GF-D8 (cell line): ENCODE data around the gene CALML5.

ENCODE experiments used
- DNase-seq: peaks from one replicate; lab custom pipeline; 2025; lab: John Stamatoyannopoulos, UW

Gene CALML5

DNA sequence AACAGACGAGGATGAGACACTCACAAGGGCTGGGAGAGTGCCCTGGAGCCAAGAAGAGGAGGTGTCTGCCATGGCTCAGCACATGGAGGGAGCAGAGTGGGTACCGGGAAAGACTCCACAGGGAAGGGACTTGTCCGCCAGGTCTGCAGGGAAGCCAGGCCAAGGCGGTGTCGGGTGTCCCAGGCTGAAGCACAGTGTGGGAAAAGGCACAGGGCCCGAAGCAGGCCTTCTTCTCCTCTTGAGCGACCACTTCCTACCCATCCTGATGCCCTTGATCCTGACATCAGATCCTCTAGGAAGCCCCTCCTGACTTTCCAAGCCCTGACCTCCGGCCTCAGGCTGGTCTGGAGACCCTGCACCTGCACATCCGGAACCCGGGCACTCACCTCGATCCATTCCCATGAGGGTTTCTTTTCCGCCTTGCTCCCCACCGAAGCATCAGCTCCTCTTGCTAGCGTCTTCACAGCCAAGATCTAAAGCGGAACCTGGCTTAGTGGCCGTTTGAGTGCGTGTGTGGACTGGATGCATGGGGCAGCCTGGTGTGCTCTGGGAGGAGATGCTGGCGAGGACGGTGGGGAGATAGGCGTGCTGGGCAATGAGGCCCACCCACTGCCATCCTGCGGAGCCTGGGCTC lies 33.8 kb upstream of the CALML5 start:
- no peak for DNase-seq

DNA sequence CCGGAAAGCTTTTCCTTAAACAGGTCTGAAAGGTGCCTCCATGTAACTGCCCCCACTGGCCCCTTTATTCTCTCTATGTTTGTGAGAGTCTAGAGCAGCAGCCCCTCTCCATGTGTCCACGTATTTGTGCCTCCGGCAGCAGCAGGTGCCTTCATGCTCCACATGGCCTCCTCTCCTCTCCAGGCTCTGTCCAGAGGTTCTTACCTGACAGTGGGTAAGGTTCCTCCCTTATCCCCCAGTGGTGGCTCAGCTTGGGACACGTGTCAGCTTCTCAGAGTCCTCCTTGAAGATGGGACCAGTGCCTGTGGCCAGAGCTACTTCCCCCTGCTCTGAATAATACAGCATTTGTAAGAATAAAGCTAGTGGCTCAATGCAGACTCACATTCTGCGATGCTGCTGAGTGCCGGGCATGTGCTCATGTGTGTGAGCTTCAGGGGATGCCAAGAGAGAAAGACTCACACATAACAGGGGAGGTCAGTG lies 33.3 kb upstream of the CALML5 start:
- DNase-seq, result no peak

DNA sequence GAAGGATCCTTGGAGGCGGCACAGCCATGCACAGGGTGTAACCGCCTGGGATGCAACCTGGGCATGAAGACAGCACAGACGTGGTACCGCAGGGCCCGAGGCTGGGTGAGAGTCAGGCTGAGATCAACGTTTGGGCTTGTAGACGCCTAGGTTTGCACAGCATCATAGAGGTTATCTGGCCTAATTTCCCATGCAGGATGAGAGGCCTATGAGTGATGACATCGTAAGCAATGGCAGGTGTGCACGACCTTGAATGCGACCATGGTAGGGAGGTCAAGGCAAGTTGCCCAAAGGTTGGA lies 32.9 kb upstream of the CALML5 start:
- DNase-seq, result no peak

DNA sequence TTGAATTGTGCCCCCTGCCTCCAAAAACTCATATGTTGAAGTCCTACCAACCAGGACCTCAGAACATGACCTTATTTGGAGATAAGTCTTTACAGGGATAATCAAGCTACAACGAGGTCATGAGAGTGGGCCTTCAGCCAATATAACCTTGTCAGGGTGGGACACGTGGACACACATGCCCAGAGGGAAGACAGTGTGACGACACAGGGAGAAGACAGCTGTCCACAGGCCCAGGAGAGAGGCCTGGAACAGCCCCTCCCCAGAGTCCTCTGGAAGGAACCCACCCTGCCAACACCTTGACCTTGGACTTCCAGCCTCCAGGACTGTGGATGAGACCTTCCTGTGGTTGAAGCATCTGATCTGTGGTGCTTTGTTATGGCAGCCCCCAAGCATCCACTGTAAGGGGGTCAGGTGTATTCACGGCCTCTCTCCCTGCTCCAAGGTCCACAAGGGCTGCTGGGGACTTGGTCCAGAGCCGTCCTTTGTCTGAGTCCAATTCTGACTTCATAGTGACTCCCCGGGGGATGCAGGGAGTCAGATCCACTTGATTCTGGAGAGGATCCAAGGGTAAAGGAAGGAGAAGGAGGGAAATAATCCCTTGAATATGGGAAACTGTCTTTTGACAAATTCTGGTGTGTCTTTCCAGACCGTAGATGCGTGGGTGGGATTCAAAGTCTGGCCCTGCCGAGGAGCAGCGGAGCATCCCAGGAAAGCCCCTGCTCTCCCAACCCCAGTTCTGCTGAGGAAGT lies 32.4 kb upstream of the CALML5 start:
- DNase-seq, result no peak

DNA sequence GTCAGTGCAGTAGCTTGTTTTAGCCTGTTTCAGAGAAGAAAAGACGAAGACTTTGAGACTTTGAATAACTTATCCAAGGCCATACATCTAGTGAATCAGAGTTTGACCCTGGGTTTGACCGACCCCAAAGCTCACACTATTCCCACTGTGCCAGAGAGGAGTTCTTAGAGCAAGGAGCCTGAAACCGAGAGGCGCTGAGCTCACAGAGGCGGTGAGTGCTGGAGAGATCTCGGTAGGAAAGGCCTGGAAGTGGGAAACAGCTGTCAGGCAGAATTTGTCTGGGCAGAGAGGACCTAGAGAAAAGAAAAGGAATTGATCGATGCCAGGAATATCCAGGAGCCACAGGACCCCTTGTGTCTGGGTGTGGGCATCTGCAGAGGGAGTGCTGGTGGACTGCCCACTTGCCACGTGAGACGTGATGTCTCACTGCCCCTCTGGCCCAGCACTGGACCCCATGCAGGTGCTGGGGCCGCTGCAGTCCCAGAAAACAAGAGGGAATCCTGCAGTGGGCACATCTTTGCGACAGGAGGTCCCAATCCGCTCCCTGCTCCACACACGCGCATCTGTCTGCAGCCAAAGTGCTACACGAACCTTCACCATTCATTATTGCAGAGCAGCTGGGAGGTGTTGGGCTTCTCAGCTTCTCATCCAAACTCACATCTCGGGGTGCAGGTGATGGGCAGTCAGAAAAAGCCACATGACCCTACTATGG lies 31.6 kb upstream of the CALML5 start:
- DNase-seq, result no peak

DNA sequence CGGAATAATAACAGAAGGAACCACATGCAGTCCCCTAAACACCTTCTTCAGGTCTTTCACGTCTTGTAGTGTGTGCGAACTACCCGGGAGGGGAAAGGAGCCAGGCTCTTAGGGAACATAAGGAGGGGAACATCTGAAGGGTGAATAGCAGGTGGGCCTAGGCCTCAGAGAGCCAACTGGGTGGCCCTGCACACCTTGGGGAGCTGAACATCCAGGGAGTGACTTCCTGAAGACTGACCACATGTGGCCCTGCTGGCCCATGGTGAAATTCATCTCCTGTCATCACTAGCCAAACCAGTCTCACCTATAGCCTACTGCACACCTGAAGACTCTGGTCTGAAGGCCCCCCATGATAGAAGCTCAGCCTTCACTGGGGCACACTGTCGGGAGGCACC lies 31.0 kb upstream of the CALML5 start:
- no peak for DNase-seq

DNA sequence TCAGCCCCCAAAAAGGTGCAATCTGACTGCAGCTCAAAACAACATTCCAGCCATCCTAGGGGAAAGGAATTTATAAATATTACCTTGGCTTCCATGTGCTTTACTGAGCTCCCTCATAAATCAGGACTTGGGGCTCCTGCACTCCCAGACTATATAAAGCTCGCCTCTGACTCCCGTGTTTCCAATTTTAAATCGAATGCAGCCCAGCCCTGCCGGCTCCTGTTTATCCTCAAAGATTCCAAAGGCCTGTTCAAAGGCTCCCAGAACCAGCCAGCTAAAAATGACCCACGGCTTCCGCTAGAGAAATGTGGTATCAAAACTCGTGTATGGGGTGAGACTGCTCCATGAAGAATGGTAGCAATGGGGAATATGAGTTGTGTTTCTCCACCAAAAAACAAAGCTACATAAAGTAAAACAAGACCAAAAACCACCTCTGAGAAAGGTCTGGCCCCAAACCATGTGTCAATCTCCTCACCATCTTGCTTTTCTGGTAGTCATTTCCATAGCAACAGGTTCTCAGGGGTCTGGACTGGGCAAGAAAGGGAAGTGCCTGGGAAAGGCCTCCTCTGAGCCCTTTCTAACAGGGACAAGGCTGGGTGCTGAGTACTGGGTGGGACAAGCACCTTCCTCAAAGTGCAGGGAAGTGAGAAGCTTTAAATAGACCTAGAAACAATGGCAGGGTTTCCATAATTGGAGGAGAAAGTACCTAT lies 30.5 kb upstream of the CALML5 start:
- no peak for DNase-seq

DNA sequence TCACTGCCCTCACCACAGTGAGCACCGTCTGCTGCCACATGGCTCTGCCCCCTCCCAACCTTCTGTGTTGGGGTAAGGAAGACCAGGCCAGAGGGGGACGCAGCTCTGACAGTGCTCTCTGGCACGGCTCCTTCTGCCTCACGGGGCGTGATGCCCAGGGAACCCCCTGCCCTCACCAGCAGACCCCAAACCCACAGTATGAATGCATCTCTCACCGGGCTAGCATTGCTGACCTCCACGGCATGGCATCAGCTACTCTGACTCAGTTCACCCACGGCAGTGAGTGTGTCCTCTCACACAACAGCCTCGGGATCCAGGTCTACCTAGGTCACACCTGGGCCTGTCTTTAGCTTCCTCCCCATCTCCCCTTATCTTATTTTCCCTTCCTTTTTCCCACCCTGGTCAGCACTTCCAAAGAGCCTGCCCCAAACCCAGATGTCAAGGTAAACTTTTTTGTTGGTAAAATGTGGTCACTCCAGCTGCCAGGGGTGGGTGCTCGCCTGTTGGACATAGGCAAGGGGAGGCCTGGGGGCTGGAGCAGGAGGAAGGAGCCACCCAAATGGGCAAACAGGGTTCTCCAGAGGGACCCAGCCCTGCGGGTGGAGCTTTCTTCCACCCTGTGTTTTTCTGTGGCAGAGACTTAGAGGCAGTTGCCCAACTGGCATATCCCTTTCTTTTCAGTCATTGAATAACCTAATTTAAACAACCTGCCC lies 29.8 kb upstream of the CALML5 start:
- no peak for DNase-seq

DNA sequence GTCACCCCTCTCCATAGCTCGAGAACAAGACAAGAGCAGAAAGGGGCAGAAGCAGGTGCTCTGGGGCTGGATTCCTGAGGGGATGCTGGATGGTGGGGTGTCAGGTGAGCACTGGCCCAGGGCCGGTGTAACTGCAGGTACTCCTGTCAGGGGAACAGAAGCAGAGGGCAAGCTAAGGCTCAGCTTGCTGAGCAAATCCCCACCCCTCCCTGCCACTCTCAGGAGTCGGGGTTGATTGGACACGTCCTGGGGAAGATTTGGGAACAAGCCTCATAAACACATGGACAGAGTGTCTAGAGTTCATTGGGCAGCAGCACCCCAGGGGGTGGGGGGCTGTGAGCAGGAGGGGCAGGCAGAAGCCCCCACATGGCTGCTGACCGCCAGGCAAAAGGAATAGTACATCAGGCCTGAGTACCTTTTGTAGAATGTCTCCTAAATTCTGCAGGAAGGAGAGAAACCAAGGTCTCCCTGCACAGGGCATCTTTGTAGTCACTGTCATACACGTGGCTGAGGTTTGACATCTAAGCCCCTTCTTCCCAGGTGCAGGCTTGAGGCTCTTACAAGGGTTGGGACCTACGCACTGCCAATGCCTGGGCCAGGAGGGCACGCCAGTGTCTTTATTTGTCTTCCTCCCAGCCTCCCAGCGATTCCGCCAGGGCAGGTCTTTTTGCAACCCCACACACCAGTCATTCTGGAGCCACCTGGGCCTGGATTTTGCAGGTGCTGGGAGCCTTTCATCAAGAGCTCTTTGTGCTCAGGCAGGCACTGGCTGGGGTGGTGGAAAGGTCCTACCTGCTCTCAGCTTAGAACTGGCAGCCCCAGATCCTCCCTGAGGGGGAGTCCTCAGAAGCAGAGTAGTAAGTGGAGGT lies 28.2 kb upstream of the CALML5 start:
- DNase-seq, result no peak

DNA sequence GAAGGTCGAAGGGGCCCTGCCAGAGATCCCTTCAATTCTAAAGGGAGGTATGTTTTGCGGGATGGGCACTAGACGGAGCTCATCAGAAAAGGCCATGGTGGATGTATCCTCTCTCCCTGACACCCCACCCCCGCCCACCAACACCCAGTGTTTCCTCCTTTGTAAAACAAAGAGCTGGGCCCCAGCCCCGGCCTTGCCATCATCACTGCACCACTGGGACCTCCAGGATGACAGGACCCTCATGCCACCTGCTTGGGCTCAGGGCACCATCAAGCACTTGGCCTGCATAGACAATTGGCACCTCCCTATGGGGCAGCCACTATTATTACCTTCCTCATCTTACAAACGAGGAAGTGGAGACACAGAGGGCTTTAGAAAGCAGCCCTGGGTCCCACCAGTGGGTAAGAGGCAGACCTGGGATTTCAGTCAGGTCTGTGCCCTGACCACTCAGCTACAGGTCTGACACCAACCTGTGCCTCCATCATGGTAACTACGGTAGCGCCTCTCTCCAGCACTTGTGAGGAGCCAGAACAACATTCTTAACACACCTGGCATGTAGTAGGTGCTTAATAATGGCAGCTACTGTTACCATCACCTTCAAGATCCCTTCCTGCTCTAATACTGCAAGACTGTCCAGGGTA lies 27.4 kb upstream of the CALML5 start:
- no peak for DNase-seq

DNA sequence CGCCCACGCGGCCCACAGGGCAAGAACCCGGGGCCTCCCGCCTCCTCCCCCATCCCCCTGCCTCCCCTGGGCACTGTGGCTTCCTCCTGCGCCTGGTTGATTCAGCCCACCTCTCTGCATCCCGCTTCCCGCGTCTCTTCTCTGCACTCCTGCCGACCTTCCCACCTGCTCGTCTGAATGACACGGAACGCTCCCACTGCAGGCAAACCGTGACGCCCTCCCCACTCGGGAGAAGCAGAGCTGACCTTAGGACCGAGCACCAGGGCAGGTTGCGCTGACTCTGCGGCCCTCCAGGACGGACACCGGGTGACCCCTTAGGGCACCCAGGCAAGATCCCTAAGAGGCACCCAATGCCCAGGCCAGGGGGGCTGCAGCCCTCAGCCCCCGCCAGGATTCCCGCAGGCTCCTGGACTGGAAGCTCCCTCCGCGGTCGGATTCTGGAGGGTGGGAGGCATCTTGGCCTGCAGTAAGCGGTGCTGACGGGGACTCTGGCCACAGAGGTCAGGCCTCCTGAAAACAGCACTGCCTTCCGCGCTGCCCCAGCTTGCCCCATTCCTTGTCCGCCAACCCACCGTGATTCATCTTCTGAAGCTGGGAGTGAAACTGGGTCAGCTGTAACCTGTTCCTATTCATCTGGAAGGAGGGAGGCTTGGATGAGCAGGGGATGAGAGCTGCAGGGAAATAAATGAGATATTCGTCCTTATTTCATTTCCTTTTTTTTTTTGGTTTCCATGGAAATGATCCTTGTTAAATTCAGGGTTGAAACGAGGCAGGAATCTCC lies 26.4 kb upstream of the CALML5 start:
- DNase-seq, result no peak

DNA sequence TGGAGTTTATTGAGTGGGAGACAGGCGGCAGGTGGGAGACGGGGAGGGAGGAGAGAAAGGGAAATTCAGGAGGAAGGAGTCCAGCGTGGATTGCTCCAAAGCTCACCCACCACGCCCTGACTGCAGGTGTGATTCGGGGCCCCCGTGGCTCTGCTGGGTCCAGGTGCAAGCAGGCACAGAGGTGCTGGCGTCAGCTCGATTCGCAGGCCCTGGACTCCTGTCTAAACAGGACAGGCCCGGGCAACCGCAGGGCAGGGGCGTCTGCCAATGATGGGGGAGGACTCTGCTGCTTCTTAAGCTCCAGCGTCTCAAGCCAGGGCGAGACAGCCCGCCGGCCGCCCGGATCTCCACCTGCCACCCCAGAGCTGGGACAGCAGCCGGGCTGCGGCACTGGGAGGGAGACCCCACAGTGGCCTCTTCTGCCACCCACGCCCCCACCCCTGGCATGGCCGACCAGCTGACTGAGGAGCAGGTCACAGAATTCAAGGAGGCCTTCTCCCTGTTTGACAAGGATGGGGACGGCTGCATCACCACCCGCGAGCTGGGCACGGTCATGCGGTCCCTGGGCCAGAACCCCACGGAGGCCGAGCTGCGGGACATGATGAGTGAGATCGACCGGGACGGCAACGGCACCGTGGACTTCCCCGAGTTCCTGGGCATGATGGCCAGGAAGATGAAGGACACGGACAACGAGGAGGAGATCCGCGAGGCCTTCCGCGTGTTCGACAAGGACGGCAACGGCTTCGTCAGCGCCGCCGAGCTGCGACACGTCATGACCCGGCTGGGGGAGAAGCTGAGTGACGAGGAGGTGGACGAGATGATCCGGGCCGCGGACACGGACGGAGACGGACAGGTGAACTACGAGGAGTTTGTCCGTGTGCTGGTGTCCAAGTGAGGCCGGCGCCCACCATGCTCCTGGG lies 25.5 kb upstream of the CALML5 start, which contains the start of gene CALML3:
CALML3 (plus strand) TSS at position 321 of the 920 bp plus-strand sequence; CDS start at position 446, 125 bp downstream.
- DNase-seq, result no peak

DNA sequence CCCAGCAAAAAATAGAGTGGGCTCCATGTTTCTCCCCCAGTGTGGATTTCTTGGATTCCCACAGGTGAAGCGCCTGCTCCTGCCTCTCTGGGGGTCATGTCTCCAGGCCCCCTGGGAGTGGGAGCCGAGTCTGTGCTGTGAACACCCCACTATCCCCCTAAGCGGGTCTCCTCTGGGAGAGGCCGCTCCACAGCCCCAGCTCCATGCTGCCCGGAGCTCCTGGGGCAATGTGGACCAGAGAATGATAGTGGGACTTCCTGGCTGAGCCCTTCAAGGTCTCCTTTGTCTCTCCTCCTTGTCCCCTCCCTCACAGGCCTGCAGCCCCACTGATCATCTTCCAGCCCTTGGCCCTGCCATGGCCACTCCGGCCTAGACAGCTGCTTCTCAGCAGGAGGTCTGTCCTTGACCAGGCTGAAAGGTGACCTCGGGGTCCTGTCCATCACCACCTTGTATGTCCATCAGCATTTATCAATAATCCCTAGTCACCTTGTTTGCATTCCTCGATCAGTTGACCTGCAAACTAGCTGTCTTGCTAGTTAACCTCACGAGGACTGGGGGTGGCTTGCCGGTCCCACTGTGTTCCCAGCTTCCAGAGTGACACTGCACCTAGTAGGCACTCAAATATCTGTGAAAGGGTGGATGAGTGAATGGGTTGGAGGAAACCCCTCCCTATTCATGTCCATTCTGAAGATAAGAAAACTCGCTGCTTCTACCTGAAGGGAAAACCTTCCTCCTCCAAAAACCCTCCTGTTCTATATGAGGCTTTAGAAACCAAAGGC lies 24.6 kb upstream of the CALML5 start:
- DNase-seq, result no peak

DNA sequence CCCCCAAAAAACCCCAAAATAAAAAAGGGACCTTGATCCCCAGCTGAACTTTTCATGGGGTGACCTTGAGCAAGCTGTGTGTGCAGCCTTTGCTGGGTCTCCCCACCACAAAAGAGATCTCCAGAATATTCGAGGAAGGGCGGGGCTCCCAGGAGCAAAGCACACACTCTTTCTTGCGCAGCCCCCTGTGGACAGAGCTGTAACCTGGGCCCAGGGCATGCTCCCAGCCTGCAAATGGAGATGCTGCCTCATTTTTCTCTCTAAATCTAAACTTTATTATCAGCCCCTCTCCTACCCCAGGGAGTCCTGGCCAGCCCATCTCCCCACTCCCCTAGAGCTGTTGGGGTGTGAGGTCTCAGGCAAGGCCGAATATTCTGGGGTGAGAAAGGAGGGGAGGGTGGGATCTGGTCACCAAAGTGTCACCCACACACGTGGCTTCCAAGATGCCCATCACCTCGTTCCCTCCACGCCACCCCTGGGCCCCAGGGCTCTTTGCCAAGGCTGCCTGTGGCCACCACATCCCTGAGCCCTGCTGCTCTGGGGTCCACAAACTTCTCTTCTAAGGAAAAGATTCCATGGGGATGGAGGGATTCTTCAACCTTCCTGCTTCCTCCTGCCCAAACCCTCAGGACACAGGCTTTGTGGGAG lies 23.7 kb upstream of the CALML5 start:
- DNase-seq, result no peak

DNA sequence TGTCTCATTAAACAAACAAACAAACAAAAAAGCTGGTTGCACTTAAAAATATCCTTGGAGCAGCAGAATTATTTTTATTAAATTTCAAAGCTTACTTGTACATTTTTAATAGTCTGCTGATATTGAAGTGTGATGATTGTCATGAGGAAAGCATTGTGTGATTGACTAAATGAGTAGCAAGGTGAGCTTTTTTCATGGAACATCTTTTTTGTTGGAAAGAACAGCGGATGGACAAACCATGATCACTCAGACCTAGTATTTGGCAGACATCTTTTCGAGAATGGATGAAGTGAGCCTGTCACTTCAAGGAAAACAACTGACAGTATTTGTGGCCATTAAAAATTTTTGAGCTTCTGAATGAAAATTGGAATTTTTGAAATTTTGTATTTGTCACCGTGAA lies 19.7 kb upstream of the CALML5 start:
- no peak for DNase-seq

DNA sequence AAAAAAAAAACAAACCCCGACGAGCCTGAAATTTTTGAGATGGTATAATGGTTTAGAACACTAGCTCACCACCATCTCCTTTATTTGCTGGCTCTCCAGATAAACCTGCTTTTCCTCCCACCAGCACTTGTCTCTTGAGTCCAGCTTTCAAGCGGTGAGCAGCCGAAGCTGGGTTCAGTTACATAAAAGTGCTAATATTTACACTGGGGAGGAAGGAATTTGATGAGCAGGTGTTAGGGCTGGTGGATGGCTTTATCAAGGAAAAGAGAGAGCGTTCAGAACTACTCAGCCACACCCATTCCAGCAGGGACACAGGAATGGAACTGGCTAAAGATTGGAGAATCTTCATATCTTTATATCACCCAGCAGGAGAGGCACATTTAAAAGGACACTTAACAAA lies 18.8 kb upstream of the CALML5 start:
- no peak for DNase-seq

DNA sequence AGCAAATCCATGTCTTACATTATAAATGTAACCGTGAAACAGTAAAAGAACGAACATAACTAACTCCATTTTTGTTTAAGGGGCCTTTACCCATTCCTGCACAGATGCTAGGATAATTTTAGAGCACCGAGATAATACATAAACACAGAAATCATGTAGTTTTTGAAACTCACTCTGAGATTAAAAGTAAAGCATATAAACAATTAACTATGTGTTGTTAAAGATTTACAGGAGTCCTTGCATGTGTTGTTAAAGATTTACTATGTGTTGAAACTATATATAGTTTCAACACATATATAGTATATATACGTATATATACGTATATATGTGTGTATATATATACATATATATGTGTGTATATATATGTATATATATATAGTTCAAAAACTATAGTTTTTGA lies 18.2 kb upstream of the CALML5 start:
- no peak for DNase-seq
